ENCODE data around the gene TP63.
A peak's percentile ranks its signal among the peaks of the same experiment; 100 is the strongest.
"Not testable (repeated sequence)": the region's sequence is repeated elsewhere in the genome, so short reads cannot be mapped to it uniquely, and the experiment has no call there.

Gene TP63

GRCh38 chr3:189748046-189748445 lies 116.9 kb downstream of the TP63 start:
- POLR2A ChIA-PET: no interaction called here
- H3K9me3 ChIP-seq (ENCODE audit: control extremely low read depth in 1 of 5, control insufficient read depth in 4 of 5, insufficient read depth in 2 of 5, low read depth in 1 of 5, low read length in 4 of 5): peaks cover 0 to 18% (median 4%) of the 10 kb centered on the region in 5 experiments
- WGBS (ENCODE audit: insufficient coverage): no CpG with 5 or more reads among the region's 2 CpGs

GRCh38 chr3:189750972-189751371 lies 119.8 kb downstream of the TP63 start:
- H3K4me1 ChIP-seq (ENCODE audit: control extremely low read depth in 1 of 4, control insufficient read depth in 4 of 4, insufficient read depth in 4 of 4, low read length in 3 of 4); H3K4me3 ChIP-seq (ENCODE audit: control insufficient read depth in 1 of 7, extremely low read depth in 1 of 7, insufficient read depth in 4 of 7, low read depth in 2 of 7, low read length in 6 of 7); H3K9me3 ChIP-seq (ENCODE audit: control extremely low read depth in 1 of 5, control insufficient read depth in 4 of 5, insufficient read depth in 2 of 5, low read depth in 1 of 5, low read length in 4 of 5); H3K27ac ChIP-seq (ENCODE audit: insufficient read depth in 1 of 2, low read depth in 1 of 2, low read length in 2 of 2, poor library complexity in 1 of 2, severe bottlenecking in 2 of 2); H3K36me3 ChIP-seq (ENCODE audit: control insufficient read depth in 4 of 4, insufficient read depth in 4 of 4, low read length in 3 of 4); POLR2A ChIA-PET; DNase-seq; CTCF ChIA-PET; H3K27me3 ChIP-seq (replicated peaks in 2 of 5; ENCODE audit: control insufficient read depth in 4 of 5, insufficient read depth in 5 of 5, low read length in 4 of 5): not testable (repeated sequence)
- 100% methylated on average over 1 of the region's 4 CpGs for WGBS (ENCODE audit: insufficient coverage)

More at GRCh38 chr3:189748046-189748445, 116.9 kb downstream of the TP63 start:
- no peak overlapping the region for H3K4me3 ChIP-seq (ENCODE audit: control insufficient read depth in 1 of 7, extremely low read depth in 1 of 7, insufficient read depth in 4 of 7, low read depth in 2 of 7, low read length in 6 of 7)
- no peaks in the 10 kb centered on the region for H3K27me3 ChIP-seq (replicated peaks in 2 of 5; ENCODE audit: control insufficient read depth in 4 of 5, insufficient read depth in 5 of 5, low read length in 4 of 5)
- H3K36me3 ChIP-seq (ENCODE audit: control insufficient read depth in 4 of 4, insufficient read depth in 4 of 4, low read length in 3 of 4): no peaks in the 10 kb centered on the region
- CTCF ChIA-PET: no interaction called here
- peak in 2 of 3 donors; percentile 25 to 47 for DNase-seq
- H3K27ac ChIP-seq (ENCODE audit: insufficient read depth in 1 of 2, low read depth in 1 of 2, low read length in 2 of 2, poor library complexity in 1 of 2, severe bottlenecking in 2 of 2): no peak overlapping the region
- no peaks in the 10 kb centered on the region for H3K4me1 ChIP-seq (ENCODE audit: control extremely low read depth in 1 of 4, control insufficient read depth in 4 of 4, insufficient read depth in 4 of 4, low read length in 3 of 4)

GRCh38 chr3:189754356-189754755 lies 123.2 kb downstream of the TP63 start:
- ChIA-PET CTCF (no interaction called here), POLR2A (no interaction called here)
- Histone ChIP-seq H3K4me3 (ENCODE audit: control insufficient read depth in 1 of 7, extremely low read depth in 1 of 7, insufficient read depth in 4 of 7, low read depth in 2 of 7, low read length in 6 of 7) (no peak overlapping the region), H3K9me3 (ENCODE audit: control extremely low read depth in 1 of 5, control insufficient read depth in 4 of 5, insufficient read depth in 2 of 5, low read depth in 1 of 5, low read length in 4 of 5) (peaks cover 0 to 3% (median 0%) of the 10 kb centered on the region in 5 experiments), H3K4me1 (ENCODE audit: control extremely low read depth in 1 of 4, control insufficient read depth in 4 of 4, insufficient read depth in 4 of 4, low read length in 3 of 4) (no peaks in the 10 kb centered on the region), H3K27ac (ENCODE audit: insufficient read depth in 1 of 2, low read depth in 1 of 2, low read length in 2 of 2, poor library complexity in 1 of 2, severe bottlenecking in 2 of 2) (no peak overlapping the region), H3K27me3 (replicated peaks in 2 of 5; ENCODE audit: control insufficient read depth in 4 of 5, insufficient read depth in 5 of 5, low read length in 4 of 5) (peaks cover 0 to 2% (median 0%) of the 10 kb centered on the region in 5 experiments), H3K36me3 (ENCODE audit: control insufficient read depth in 4 of 4, insufficient read depth in 4 of 4, low read length in 3 of 4) (no peaks in the 10 kb centered on the region)
- no CpG with 5 or more reads among the region's 2 CpGs for WGBS (ENCODE audit: insufficient coverage)
- no peak for DNase-seq

- no peak for DNase-seq
- H3K27me3 ChIP-seq (replicated peaks in 2 of 5; ENCODE audit: control insufficient read depth in 4 of 5, insufficient read depth in 5 of 5, low read length in 4 of 5): peaks cover 0 to 2% (median 0%) of the 10 kb centered on the region in 5 experiments
- H3K36me3 ChIP-seq (ENCODE audit: control insufficient read depth in 4 of 4, insufficient read depth in 4 of 4, low read length in 3 of 4): no peaks in the 10 kb centered on the region
- H3K4me1 ChIP-seq (ENCODE audit: control extremely low read depth in 1 of 4, control insufficient read depth in 4 of 4, insufficient read depth in 4 of 4, low read length in 3 of 4): no peaks in the 10 kb centered on the region
- peaks cover 0 to 3% (median 0%) of the 10 kb centered on the region in 5 experiments for H3K9me3 ChIP-seq (ENCODE audit: control extremely low read depth in 1 of 5, control insufficient read depth in 4 of 5, insufficient read depth in 2 of 5, low read depth in 1 of 5, low read length in 4 of 5)
- H3K27ac ChIP-seq (ENCODE audit: insufficient read depth in 1 of 2, low read depth in 1 of 2, low read length in 2 of 2, poor library complexity in 1 of 2, severe bottlenecking in 2 of 2): no peak overlapping the region
- ChIA-PET CTCF (no interaction called here), POLR2A (interaction anchor here (0.6 kb wide), 1 partner anchor 386 kb away, joined by 5 read pairs; no protein-coding TSS in a partner anchor)
- no peak overlapping the region for H3K4me3 ChIP-seq (ENCODE audit: control insufficient read depth in 1 of 7, extremely low read depth in 1 of 7, insufficient read depth in 4 of 7, low read depth in 2 of 7, low read length in 6 of 7)
These were observed 125.4 kb downstream of the TP63 start for GRCh38 chr3:189756582-189757078.

GRCh38 chr3:189758186-189758585 lies 127.0 kb downstream of the TP63 start:
- WGBS (ENCODE audit: insufficient coverage): 94% methylated on average over 5 of the region's 6 CpGs
- peaks cover 0 to 1% (median 0%) of the 10 kb centered on the region in 5 experiments for H3K9me3 ChIP-seq (ENCODE audit: control extremely low read depth in 1 of 5, control insufficient read depth in 4 of 5, insufficient read depth in 2 of 5, low read depth in 1 of 5, low read length in 4 of 5)
- no peak overlapping the region for H3K4me3 ChIP-seq (ENCODE audit: control insufficient read depth in 1 of 7, extremely low read depth in 1 of 7, insufficient read depth in 4 of 7, low read depth in 2 of 7, low read length in 6 of 7)
- no peaks in the 10 kb centered on the region for H3K4me1 ChIP-seq (ENCODE audit: control extremely low read depth in 1 of 4, control insufficient read depth in 4 of 4, insufficient read depth in 4 of 4, low read length in 3 of 4)
- peaks cover 0 to 2% (median 0%) of the 10 kb centered on the region in 5 experiments for H3K27me3 ChIP-seq (replicated peaks in 2 of 5; ENCODE audit: control insufficient read depth in 4 of 5, insufficient read depth in 5 of 5, low read length in 4 of 5)
- H3K27ac ChIP-seq (ENCODE audit: insufficient read depth in 1 of 2, low read depth in 1 of 2, low read length in 2 of 2, poor library complexity in 1 of 2, severe bottlenecking in 2 of 2): no peak overlapping the region
- POLR2A ChIA-PET: no interaction called here
- CTCF ChIA-PET: no interaction called here
- no peaks in the 10 kb centered on the region for H3K36me3 ChIP-seq (ENCODE audit: control insufficient read depth in 4 of 4, insufficient read depth in 4 of 4, low read length in 3 of 4)
- DNase-seq: no peak

GRCh38 chr3:189766416-189766815 lies 135.2 kb downstream of the TP63 start:
- ChIA-PET CTCF (no interaction called here), POLR2A (interaction anchor here (0.5 kb wide), 1 partner anchor 186 kb away, joined by 3 read pairs; no protein-coding TSS in a partner anchor)
- H3K36me3 ChIP-seq (ENCODE audit: control insufficient read depth in 4 of 4, insufficient read depth in 4 of 4, low read length in 3 of 4): no peaks in the 10 kb centered on the region
- no peaks in the 10 kb centered on the region for H3K9me3 ChIP-seq (ENCODE audit: control extremely low read depth in 1 of 5, control insufficient read depth in 4 of 5, insufficient read depth in 2 of 5, low read depth in 1 of 5, low read length in 4 of 5)
- 86% methylated on average over 1 of the region's 2 CpGs for WGBS (ENCODE audit: insufficient coverage)
- no peaks in the 10 kb centered on the region for H3K27me3 ChIP-seq (replicated peaks in 2 of 5; ENCODE audit: control insufficient read depth in 4 of 5, insufficient read depth in 5 of 5, low read length in 4 of 5)
- H3K4me3 ChIP-seq (ENCODE audit: control insufficient read depth in 1 of 7, extremely low read depth in 1 of 7, insufficient read depth in 4 of 7, low read depth in 2 of 7, low read length in 6 of 7): no peak overlapping the region
- no peaks in the 10 kb centered on the region for H3K4me1 ChIP-seq (ENCODE audit: control extremely low read depth in 1 of 4, control insufficient read depth in 4 of 4, insufficient read depth in 4 of 4, low read length in 3 of 4)
- no peak for DNase-seq
- no peak overlapping the region for H3K27ac ChIP-seq (ENCODE audit: insufficient read depth in 1 of 2, low read depth in 1 of 2, low read length in 2 of 2, poor library complexity in 1 of 2, severe bottlenecking in 2 of 2)

GRCh38 chr3:189771842-189772450 lies 140.8 kb downstream of the TP63 start:
- ChIA-PET POLR2A (no interaction called here), CTCF (interaction anchor here (0.8 to 2.0 kb wide), 2 partner anchors 9 to 14 kb away, joined by 3 to 8 read pairs; no protein-coding TSS in a partner anchor)
- peaks cover 5 to 11% (median 9%) of the 10 kb centered on the region in 4 experiments for H3K4me1 ChIP-seq (ENCODE audit: control extremely low read depth in 1 of 4, control insufficient read depth in 4 of 4, insufficient read depth in 4 of 4, low read length in 3 of 4)
- no peaks in the 10 kb centered on the region for H3K27me3 ChIP-seq (replicated peaks in 2 of 5; ENCODE audit: control insufficient read depth in 4 of 5, insufficient read depth in 5 of 5, low read length in 4 of 5)
- no peak overlapping the region for H3K4me3 ChIP-seq (ENCODE audit: control insufficient read depth in 1 of 7, extremely low read depth in 1 of 7, insufficient read depth in 4 of 7, low read depth in 2 of 7, low read length in 6 of 7)
- WGBS (ENCODE audit: insufficient coverage): no CpG with 5 or more reads among the region's 4 CpGs
- H3K36me3 ChIP-seq (ENCODE audit: control insufficient read depth in 4 of 4, insufficient read depth in 4 of 4, low read length in 3 of 4): no peaks in the 10 kb centered on the region
- DNase-seq: no peak
- no peak overlapping the region for H3K27ac ChIP-seq (ENCODE audit: insufficient read depth in 1 of 2, low read depth in 1 of 2, low read length in 2 of 2, poor library complexity in 1 of 2, severe bottlenecking in 2 of 2)
- H3K9me3 ChIP-seq (ENCODE audit: control extremely low read depth in 1 of 5, control insufficient read depth in 4 of 5, insufficient read depth in 2 of 5, low read depth in 1 of 5, low read length in 4 of 5): no peaks in the 10 kb centered on the region
